ENCODE results near the gene GYS2.

The GYS2 gene

DNA sequence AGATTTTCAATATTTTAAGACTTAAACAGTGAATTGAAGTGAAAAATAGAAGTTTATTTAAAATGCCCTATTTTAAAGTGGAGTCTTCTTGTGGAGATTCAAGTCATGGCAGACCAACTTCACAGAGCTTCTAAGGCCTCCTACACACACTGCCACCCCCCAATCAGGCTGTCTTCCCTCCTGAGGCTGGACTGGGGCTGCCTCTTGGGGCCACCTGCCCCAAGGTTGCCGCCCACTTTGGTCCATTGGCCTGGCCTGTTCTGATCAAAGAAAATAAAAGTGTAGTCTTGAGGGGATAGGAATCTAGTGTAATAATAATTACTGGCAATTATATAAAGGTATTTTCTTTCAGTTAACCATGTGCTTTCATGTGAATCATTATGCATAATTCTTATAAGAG, 101.8 kb downstream of the GYS2 start:
- DNase-seq (ENCODE audit: low read depth) = no peak

DNA sequence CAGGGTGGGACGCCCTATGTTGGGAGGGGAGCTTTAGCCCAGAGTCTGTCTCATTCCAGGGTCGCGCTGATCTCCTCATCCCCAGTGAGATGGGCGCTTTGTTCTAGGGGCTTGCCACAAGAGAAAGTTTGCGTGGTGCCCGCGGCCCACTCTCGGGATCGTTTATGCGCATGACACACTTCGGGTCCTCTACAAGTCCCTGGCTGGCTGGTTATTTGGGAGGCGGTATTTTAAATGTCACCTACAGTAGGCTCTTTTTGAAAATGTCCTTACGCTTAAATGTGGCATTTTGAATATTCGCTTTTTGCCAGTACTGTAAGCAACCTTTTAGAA, 102.5 kb downstream of the GYS2 start:
- DNase-seq (ENCODE audit: low read depth) = peak; percentile 67

DNA sequence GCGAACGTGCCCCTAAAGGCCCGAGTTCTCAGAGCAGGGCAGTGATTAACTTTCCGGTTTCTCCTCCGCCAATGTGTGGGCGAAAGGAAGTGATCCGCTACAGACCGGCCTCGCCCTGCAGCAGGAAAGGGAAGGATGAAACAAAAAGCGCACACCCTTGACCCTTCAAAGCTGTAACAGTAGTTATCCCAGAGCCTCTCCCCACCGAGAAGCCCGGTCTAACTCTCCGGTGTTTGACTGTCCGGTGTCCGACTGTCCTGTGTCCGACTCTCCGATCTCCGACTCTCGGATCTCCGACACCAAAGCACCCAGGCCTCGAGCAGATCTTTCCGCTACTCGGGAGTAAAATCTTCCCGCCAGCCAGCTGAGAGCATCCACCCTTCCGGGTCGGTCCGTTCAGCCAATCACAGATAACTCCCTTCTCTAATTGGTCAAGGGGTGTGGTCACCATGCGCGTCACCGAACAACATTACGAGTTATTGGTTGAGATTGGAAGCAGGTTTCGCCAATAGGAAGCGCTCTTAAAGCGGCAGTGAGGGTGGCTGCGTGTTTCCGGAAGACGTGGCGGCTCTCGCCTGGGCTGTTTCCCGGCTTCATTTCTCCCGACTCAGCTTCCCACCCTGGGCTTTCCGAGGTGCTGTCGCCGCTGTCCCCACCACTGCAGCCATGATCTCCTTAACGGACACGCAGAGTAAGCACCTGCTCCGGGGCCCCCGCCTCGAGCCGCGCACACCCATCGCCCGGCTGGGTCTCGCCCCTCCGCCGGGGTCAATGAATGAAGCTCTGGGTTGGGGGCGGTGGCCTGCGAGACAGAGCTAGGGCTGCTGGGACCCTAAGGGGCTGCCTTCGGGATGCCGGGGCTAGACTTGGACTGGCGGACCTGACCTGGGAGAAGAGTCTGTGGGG, 103.1 kb downstream of the GYS2 start, which contains the start of the genes GOLT1B and RECQL:
GOLT1B (plus strand) TSS at position 532 of the 906 bp plus-strand sequence; CDS start at position 667, 135 bp downstream.
RECQL (minus strand) TSS at position 378 of the 906 bp plus-strand sequence. CDS start 2,065 bp downstream, outside the sequence.
- peak; percentile 99 for DNase-seq (ENCODE audit: low read depth)

DNA sequence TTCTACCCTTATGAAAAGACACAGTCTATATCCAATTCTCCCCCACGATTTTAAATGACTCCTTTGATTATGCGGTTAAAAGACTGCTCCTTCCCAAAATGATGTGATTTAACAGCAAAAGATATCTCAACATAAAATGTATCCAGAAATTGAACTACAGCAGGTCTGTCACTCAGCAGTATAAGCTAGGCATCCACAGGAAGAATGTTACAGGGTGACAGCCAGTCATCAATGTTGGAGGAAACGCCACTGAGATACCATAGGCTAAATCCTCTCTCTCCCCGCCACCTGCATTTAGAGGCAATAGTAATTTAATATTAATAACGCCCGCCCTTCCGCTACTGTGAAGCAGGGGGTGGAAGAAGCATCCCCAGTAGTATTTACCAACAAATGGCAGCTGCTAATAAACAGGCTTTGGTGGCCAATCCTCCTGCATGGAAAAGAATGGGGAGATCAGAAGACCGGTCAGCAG, 103.8 kb downstream of the GYS2 start:
- DNase-seq (ENCODE audit: low read depth) = no peak

DNA sequence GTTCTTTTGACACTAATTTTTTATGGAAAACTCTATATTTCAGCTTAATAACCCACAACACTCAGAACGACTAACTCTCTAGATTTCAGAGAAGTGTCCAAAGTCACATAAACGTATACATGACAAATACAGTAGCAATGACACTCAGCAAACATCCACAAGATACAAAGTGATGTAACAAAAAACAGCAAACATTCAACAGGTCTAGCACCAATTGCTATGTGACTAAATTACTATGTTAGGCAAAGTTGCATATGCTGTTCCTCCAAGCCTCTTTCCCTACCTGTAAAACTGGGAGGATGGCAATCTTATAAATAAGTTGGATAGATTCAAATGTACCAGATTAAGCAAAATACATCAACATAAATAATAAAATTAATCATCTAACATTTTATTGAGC, 104.9 kb downstream of the GYS2 start:
- no peak for DNase-seq (ENCODE audit: low read depth)

Data from EH (cell line).